SK-N-SH (cell line): ENCODE measurements around the gene NSUN2. TPM values are rescaled to one million over a fixed set of nuclear protein-coding genes. Genes with fewer than 3 reads are reported as not detected.

Source experiments
- CTCF ChIA-PET: fragments of 300-600, 350-600 bp; formaldehyde crosslinking; extraction: SDS; loops from one replicate; lab custom pipeline; 2021; lab: Yijun Ruan, JAX
- POLR2A ChIA-PET: fragments of 350-600 bp; sonication (Branson Sonifier 250); formaldehyde crosslinking; extraction: SDS; loops from one replicate; lab custom pipeline; 2020; ENCODE audit warnings: antibody characterized with exemption, inconsistent platforms; lab: Yijun Ruan, JAX
- DNase-seq: peaks from one replicate; pipeline ENCODE4 v3.0.0; 2012
- H2AFZ ChIP-seq: fragments of 200-600 bp; sonication (generic); 2 replicates; pipeline ENCODE4 v1.8.1; 2016; ENCODE audit warnings: antibody characterized with exemption, mild to moderate bottlenecking, low read depth
- H3F3A ChIP-seq: fragments of 200-600 bp; sonication (generic); replicated peaks from 2 replicates; pipeline ENCODE3; 2016; ENCODE audit warnings: antibody characterized with exemption, mild to moderate bottlenecking; ENCODE audit not compliant: insufficient read depth
- H3K27ac ChIP-seq, 2 experiments: fragments of 200-500 bp in 1 of 2; fragments of 200-600 bp in 1 of 2; sonication (Bioruptor generic) in 1 of 2; sonication (generic), shearing (Covaris generic) in 1 of 2; 2 replicates each; pipeline versions ENCODE4 v1.5.1 to v1.6.1; 2014 to 2016; ENCODE audit warnings: low read depth in 2 of 2, inconsistent platforms in 1 of 2, low read length in 1 of 2, mild to moderate bottlenecking in 1 of 2, mixed read lengths in 1 of 2
- H3K27me3 ChIP-seq: fragments of 200-600 bp; sonication (generic), shearing (Covaris generic); 2 replicates; pipeline ENCODE4 v1.6.1; 2016; ENCODE audit warnings: mixed run types; ENCODE audit not compliant: insufficient read depth
- H3K36me3 ChIP-seq, 2 experiments: fragments of 200-500 bp in 1 of 2; fragments of 200-600 bp in 1 of 2; sonication (Bioruptor generic) in 1 of 2; sonication (generic) in 1 of 2; replicated peaks in 1 of 2; 2 replicates each; pipeline versions ENCODE3 to v1.5.1; 2014 to 2016; ENCODE audit warnings: low read length in 1 of 2, mild to moderate bottlenecking in 1 of 2; ENCODE audit not compliant: insufficient read depth in 2 of 2, control insufficient read depth in 1 of 2
- H3K4me1 ChIP-seq, 2 experiments: fragments of 200-500 bp in 1 of 2; fragments of 200-600 bp in 1 of 2; sonication (Bioruptor generic) in 1 of 2; sonication (generic), shearing (Covaris generic) in 1 of 2; 2 replicates each; pipeline versions ENCODE4 v1.5.1 to v1.6.1; 2014 to 2016; ENCODE audit warnings: low read depth in 1 of 2, low read length in 1 of 2, mixed run types in 1 of 2; ENCODE audit not compliant: insufficient read depth in 2 of 2, control insufficient read depth in 1 of 2
- H3K4me2 ChIP-seq: fragments of 200-600 bp; sonication (generic), shearing (Covaris generic); 2 replicates; pipeline ENCODE4 v1.6.1; 2017; ENCODE audit warnings: mixed run types
- H3K4me3 ChIP-seq, 2 experiments: fragments of 200-500 bp in 1 of 2; fragments of 200-600 bp in 1 of 2; sonication (Bioruptor generic) in 1 of 2; sonication (generic), shearing (Covaris generic) in 1 of 2; 2 replicates each; pipeline versions ENCODE4 v1.5.1 to v1.8.1; 2014 to 2016; ENCODE audit warnings: low read depth in 2 of 2, inconsistent platforms in 1 of 2, low read length in 1 of 2, mild to moderate bottlenecking in 1 of 2, mixed read lengths in 1 of 2, moderate library complexity in 1 of 2
- H3K79me2 ChIP-seq: fragments of 200-600 bp; sonication (generic); 2 replicates; pipeline ENCODE4 v1.8.1; 2017; ENCODE audit warnings: mild to moderate bottlenecking; ENCODE audit not compliant: insufficient read depth
- H3K9ac ChIP-seq: fragments of 200-600 bp; sonication (generic); 2 replicates; pipeline ENCODE4 v1.6.1; 2017; ENCODE audit warnings: mixed run types
- H3K9me2 ChIP-seq: fragments of 200-600 bp; sonication (generic); 2 replicates; pipeline ENCODE4 v1.6.1; 2017; ENCODE audit warnings: mixed run types
- H3K9me3 ChIP-seq: fragments of 200-600 bp; sonication (generic); 2 replicates; pipeline ENCODE4 v1.6.1; 2017; ENCODE audit warnings: mixed run types, mild to moderate bottlenecking, moderate library complexity
- H4K20me1 ChIP-seq: fragments of 200-600 bp; sonication (generic); 2 replicates; pipeline ENCODE4 v1.6.1; 2017; ENCODE audit warnings: mild to moderate bottlenecking, mixed run types; ENCODE audit not compliant: insufficient read depth
- CHD2 ChIP-seq: fragments of 150-350 bp; IDR thresholded peaks from 2 replicates; pipeline ENCODE4 v1.6.1; 2018; ENCODE audit warnings: low read length; ENCODE audit not compliant: partially characterized antibody
- CTCF ChIP-seq: fragments of 200-600 bp; sonication (generic); IDR thresholded peaks from 2 replicates; pipeline ENCODE4 v1.6.1; 2017; ENCODE audit warnings: antibody characterized with exemption, mild to moderate bottlenecking, moderate library complexity
- EP300 ChIP-seq, 2 experiments: IDR thresholded peaks; 2 replicates each; pipeline versions ENCODE4 v1.4.0 to v1.6.1; 2012; ENCODE audit warnings: borderline replicate concordance in 1 of 2, low read depth in 1 of 2, low read length in 1 of 2
- EZH2phosphoT487 ChIP-seq: fragments of 200-600 bp; sonication (generic); IDR thresholded peaks from 2 replicates; pipeline ENCODE4 v1.6.1; 2017; ENCODE audit warnings: low read depth, mixed run types, mild to moderate bottlenecking, antibody characterized with exemption, moderate library complexity, borderline replicate concordance
- FOXJ3 ChIP-seq: sonication (generic); formaldehyde crosslinking; IDR thresholded peaks from 2 replicates; pipeline ENCODE4 v1.5.1; 2020; ENCODE audit warnings: mild to moderate bottlenecking, missing genetic modification reagents
- FOXM1 ChIP-seq: IDR thresholded peaks from 2 replicates; pipeline ENCODE4 v1.4.0; 2012; ENCODE audit warnings: low read depth, mild to moderate bottlenecking
- JUND ChIP-seq: IDR thresholded peaks from 2 replicates; pipeline ENCODE4 v1.4.0; 2012
- MEF2A ChIP-seq: IDR thresholded peaks from 2 replicates; pipeline ENCODE4 v1.4.0; 2012; ENCODE audit warnings: low read depth, borderline replicate concordance
- MXI1 ChIP-seq: IDR thresholded peaks from 2 replicates; pipeline ENCODE4 v1.6.1; 2012; ENCODE audit warnings: mild to moderate bottlenecking, low read depth, low read length, improper control_type of control experiment
- NFIC ChIP-seq: IDR thresholded peaks from 2 replicates; pipeline ENCODE4 v1.4.0; 2012; ENCODE audit warnings: borderline replicate concordance
- RFX5 ChIP-seq: IDR thresholded peaks from 2 replicates; pipeline ENCODE4 v1.6.1; 2012; ENCODE audit warnings: mild to moderate bottlenecking, improper control_type of control experiment, low read length
- RXRA ChIP-seq: IDR thresholded peaks from 2 replicates; pipeline ENCODE4 v1.4.0; 2012; ENCODE audit warnings: low read depth, mild to moderate bottlenecking, borderline replicate concordance
- SMC3 ChIP-seq: IDR thresholded peaks from 2 replicates; pipeline ENCODE4 v1.6.1; 2012; ENCODE audit warnings: low read depth, low read length, improper control_type of control experiment
- TAF1 ChIP-seq: IDR thresholded peaks from 2 replicates; pipeline ENCODE4 v1.6.1; 2012; ENCODE audit warnings: low read depth, mild to moderate bottlenecking, low read length, moderate library complexity, borderline replicate concordance
- TCF12 ChIP-seq: IDR thresholded peaks from 2 replicates; pipeline ENCODE4 v1.4.0; 2012
- TEAD4 ChIP-seq: IDR thresholded peaks from 2 replicates; pipeline ENCODE4 v1.4.0; 2012; ENCODE audit warnings: mild to moderate bottlenecking, borderline replicate concordance; ENCODE audit not compliant: insufficient read depth
- ZBTB33 ChIP-seq: IDR thresholded peaks from 2 replicates; pipeline ENCODE4 v1.4.0; 2012; ENCODE audit warnings: low read depth, borderline replicate concordance
- WGBS: methylation state at CpG from one replicate; pipeline ENCODE4 v1.1.6; 2017; ENCODE audit warnings: low lambda C conversion rate; 5-methylcytosine and 5-hydroxymethylcytosine counted together
- polyA plus RNA-seq, 3 experiments: library from polyadenylated mRNA; depleted of rRNA; stranded (reverse); fragments of >200 nt; gene quantifications; 2 replicates each; pipeline ENCODE4 v1.2.3, GENCODE V29; 2012
- TF ChIP-seq, protein P1 (sequence below): IDR thresholded peaks from 2 replicates; pipeline ENCODE4; 2012
- TF ChIP-seq, protein P2 (sequence below): IDR thresholded peaks from 2 replicates; pipeline ENCODE4 v1.4.0; 2012; ENCODE audit warnings: low read depth

Gene NSUN2
- polyA plus RNA-seq, 1 of the 3 experiments (the other 2 are of a cell fraction): 78.9 TPM

GRCh38 chr5:6598351-6598900 is 34.4 kb downstream of the NSUN2 start (continued):
- TF ChIP-seq CTCF (no peak), EZH2phosphoT487 (no peak), FOXM1 (no peak), JUND (no peak)

DNA sequence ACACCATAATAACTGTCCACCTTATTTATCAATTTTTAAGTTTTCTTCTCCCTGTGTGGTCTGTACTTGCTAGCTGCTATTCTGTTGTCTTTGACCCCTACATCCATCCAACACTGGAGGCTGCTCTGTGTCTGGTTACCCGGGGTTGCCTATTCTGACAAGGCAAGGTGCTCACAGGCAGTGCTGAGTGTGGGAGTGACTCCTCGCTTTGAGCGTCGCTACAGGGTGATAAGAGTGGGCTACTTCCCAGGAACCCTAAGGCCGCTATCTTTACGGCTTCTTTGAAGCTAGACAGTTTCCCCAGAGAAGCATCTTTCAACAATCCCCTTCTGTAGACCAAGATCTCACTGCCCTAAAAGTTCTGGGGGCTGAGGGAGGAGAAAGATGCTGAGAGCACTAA is 35.3 kb downstream of the NSUN2 start:
- H3K4me2 ChIP-seq: no peak overlapping the region
- H3K79me2 ChIP-seq: no peaks in the 10 kb centered on the region
- no peak for DNase-seq
- H4K20me1 ChIP-seq: no peaks in the 10 kb centered on the region
- ChIA-PET POLR2A (no interaction called here), CTCF (interaction anchor here (0.9 kb wide), 1 partner anchor 24 kb away, joined by 3 read pairs; no protein-coding TSS in a partner anchor)
- H3K36me3 ChIP-seq: peaks cover 29 to 68% of the 10 kb centered on the region in 2 experiments
- no peak overlapping the region for H3K9ac ChIP-seq
- 86% methylated on average over 6 of the region's 6 CpGs for WGBS
- no peaks in the 10 kb centered on the region for H3K9me3 ChIP-seq
- H3K27ac ChIP-seq: no peak overlapping the region
- no peaks in the 10 kb centered on the region for H3K4me1 ChIP-seq
- no peaks in the 10 kb centered on the region for H3K9me2 ChIP-seq
- no peaks in the 10 kb centered on the region for H3K27me3 ChIP-seq
- H3F3A ChIP-seq: peaks cover 5% of the 10 kb centered on the region
- H3K4me3 ChIP-seq: no peak overlapping the region
- H2AFZ ChIP-seq: no peak overlapping the region
- TF ChIP-seq TAF1 (no peak), SMC3 (no peak), EP300 (IDR thresholded peaks at IDR 0.05; ENCODE audit: borderline replicate concordance in 1 of 2, low read depth in 1 of 2, low read length in 1 of 2) (no peak)

- no peaks in the 10 kb centered on the region for H3K9me2 ChIP-seq
- H3K27ac ChIP-seq: no peak overlapping the region
- WGBS: 96% methylated on average over 5 of the region's 5 CpGs
- POLR2A ChIA-PET: no interaction called here
- no peak overlapping the region for H3K4me2 ChIP-seq
- no peak for DNase-seq
- H3K4me3 ChIP-seq: no peak overlapping the region
- CTCF ChIA-PET: no interaction called here
- H3K27me3 ChIP-seq: no peaks in the 10 kb centered on the region
- H3K36me3 ChIP-seq: peaks cover 25 to 56% of the 10 kb centered on the region in 2 experiments
- no peaks in the 10 kb centered on the region for H3K79me2 ChIP-seq
- peaks cover 5% of the 10 kb centered on the region for H3F3A ChIP-seq
- no peak overlapping the region for H3K9ac ChIP-seq
- TF ChIP-seq RXRA (no peak), RFX5 (no peak), ZBTB33 (no peak), EP300 (IDR thresholded peaks at IDR 0.05; ENCODE audit: borderline replicate concordance in 1 of 2, low read depth in 1 of 2, low read length in 1 of 2) (no peak), MXI1 (no peak), SMC3 (no peak), FOXJ3 (CRISPR knock-in tag) (no peak), TCF12 (no peak), CHD2 (no peak), TEAD4 (no peak), MEF2A (no peak), EZH2phosphoT487 (no peak), NFIC (no peak)
- TF ChIP-seq, protein P1, sequence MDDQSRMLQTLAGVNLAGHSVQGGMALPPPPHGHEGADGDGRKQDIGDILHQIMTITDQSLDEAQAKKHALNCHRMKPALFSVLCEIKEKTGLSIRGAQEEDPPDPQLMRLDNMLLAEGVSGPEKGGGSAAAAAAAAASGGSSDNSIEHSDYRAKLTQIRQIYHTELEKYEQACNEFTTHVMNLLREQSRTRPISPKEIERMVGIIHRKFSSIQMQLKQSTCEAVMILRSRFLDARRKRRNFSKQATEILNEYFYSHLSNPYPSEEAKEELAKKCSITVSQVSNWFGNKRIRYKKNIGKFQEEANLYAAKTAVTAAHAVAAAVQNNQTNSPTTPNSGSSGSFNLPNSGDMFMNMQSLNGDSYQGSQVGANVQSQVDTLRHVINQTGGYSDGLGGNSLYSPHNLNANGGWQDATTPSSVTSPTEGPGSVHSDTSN: no peak
- TF ChIP-seq, protein P2, sequence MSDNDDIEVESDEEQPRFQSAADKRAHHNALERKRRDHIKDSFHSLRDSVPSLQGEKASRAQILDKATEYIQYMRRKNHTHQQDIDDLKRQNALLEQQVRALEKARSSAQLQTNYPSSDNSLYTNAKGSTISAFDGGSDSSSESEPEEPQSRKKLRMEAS: no peak
- TF ChIP-seq, all 33 proteins: peak for 0
- Histone ChIP-seq H3K4me1 (no peaks in the 10 kb centered on the region), H4K20me1 (no peaks in the 10 kb centered on the region), H3K9me3 (no peaks in the 10 kb centered on the region), H2AFZ (no peak overlapping the region)
These were observed 36.5 kb downstream of the NSUN2 start for GRCh38 chr5:6596388-6596787.
